ENCODE results near the gene DHX9.

The DHX9 gene

DNA sequence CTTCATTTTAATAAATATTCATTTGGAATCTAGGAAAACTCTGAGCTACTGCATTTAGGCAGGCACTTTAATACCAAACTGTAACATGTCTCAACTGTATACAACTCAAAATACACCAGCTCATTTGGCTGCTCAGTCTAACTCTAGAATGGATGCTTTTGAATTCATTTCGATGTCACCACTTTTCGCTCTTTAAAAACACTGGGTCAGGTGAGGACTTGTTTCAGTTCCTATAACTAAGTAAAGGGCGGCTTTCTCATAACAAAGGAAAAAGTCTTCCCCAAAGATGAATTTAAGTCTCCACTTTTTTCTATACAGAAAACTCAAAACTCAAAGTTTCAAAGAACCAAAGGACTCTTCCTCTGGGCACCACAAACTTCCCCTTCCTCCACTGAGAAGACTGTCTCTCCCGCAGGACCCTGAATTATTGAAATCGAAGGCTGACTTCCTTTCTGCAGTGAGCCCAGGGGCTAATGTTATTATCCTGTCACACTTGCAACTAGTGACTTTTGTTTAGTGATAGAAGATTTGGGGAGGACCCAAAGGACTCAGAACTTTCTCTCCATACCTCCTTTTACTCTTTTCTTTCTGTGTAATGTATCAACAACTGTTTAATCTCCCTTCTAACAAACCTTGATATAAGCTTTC lies 9.7 kb upstream of the DHX9 start:
- ATAC-seq (ENCODE audit: insufficient read depth, low read depth) (no peak), DNase-seq (no peak)
- H2AFZ ChIP-seq (ENCODE audit: low read depth, low read length): no peak overlapping the region
- H3K36me3 ChIP-seq (ENCODE audit: insufficient read depth, low read length): no peaks in the 10 kb centered on the region
- H3K79me2 ChIP-seq (ENCODE audit: insufficient read depth, low read length): no peaks in the 10 kb centered on the region
- H3K27ac ChIP-seq (ENCODE audit: low read length): no peak overlapping the region
- H3K9me3 ChIP-seq (ENCODE audit: insufficient read depth, low read length, severe bottlenecking): no peaks in the 10 kb centered on the region
- H3K4me2 ChIP-seq (ENCODE audit: insufficient read depth, low read length): no peak overlapping the region
- no peak overlapping the region for H3K9ac ChIP-seq (ENCODE audit: low read depth, low read length)
- H3K27me3 ChIP-seq (ENCODE audit: insufficient read depth, low read length, poor library complexity): no peaks in the 10 kb centered on the region
- H3K4me3 ChIP-seq (ENCODE audit: low read depth in 1 of 2, low read length in 2 of 2): no peak overlapping the region
- no peaks in the 10 kb centered on the region for H4K20me1 ChIP-seq (ENCODE audit: insufficient read depth, low read length)
- no peaks in the 10 kb centered on the region for H3K4me1 ChIP-seq (ENCODE audit: insufficient read depth, low read length)
- TF ChIP-seq EZH2 (IDR thresholded peaks at IDR 0.05; ENCODE audit: borderline replicate concordance, low read depth, low read length, severe bottlenecking): no peak
- no peak for TF ChIP-seq CTCF (IDR thresholded peaks at IDR 0.05; ENCODE audit: borderline replicate concordance, extremely low read depth, low read length, poor library complexity, severe bottlenecking)

DNA sequence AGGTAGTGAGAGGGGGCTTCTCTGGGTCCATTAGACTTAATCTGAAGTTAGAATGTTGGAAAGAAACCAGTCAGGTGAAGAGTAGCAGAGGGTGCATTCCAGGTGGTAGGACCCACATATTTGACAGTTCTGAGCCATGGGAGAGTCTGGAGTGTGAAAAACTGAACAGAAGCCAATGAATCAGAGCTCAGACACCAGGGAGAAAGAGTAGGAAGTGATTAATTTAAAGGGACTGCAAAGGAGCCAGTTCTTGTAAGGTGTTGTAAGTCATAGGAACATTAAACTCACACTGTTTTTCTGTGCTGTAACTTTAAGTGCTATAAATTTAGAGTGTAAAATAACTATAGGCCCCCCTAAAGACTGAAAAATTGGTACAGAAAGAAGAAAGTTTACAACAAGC lies 5.9 kb upstream of the DHX9 start:
- TF ChIP-seq CTCF (IDR thresholded peaks at IDR 0.05; ENCODE audit: borderline replicate concordance, extremely low read depth, low read length, poor library complexity, severe bottlenecking): no peak
- TF ChIP-seq EZH2 (IDR thresholded peaks at IDR 0.05; ENCODE audit: borderline replicate concordance, low read depth, low read length, severe bottlenecking): no peak
- Histone ChIP-seq H3K9me3 (ENCODE audit: insufficient read depth, low read length, severe bottlenecking) (no peaks in the 10 kb centered on the region), H3K79me2 (ENCODE audit: insufficient read depth, low read length) (no peaks in the 10 kb centered on the region), H3K27ac (ENCODE audit: low read length) (no peak overlapping the region), H3K9ac (ENCODE audit: low read depth, low read length) (no peak overlapping the region), H3K27me3 (ENCODE audit: insufficient read depth, low read length, poor library complexity) (no peaks in the 10 kb centered on the region), H2AFZ (ENCODE audit: low read depth, low read length) (no peak overlapping the region), H4K20me1 (ENCODE audit: insufficient read depth, low read length) (no peaks in the 10 kb centered on the region), H3K4me2 (ENCODE audit: insufficient read depth, low read length) (no peak overlapping the region), H3K36me3 (ENCODE audit: insufficient read depth, low read length) (no peaks in the 10 kb centered on the region), H3K4me3 (ENCODE audit: low read depth in 1 of 2, low read length in 2 of 2) (no peak overlapping the region), H3K4me1 (ENCODE audit: insufficient read depth, low read length) (0 out of 2 replicates have a peak, but pooled peaks cover 1% of the 10 kb centered on the region)
- ATAC-seq (ENCODE audit: insufficient read depth, low read depth): no peak
- no peak for DNase-seq

GRCh38 chr1:182834326-182834725 lies 4.8 kb upstream of the DHX9 start:
- peaks cover 9% of the 10 kb centered on the region for H3K4me1 ChIP-seq (ENCODE audit: insufficient read depth, low read length)
- peaks cover 5% of the 10 kb centered on the region for H3K79me2 ChIP-seq (ENCODE audit: insufficient read depth, low read length)
- H3K9ac ChIP-seq (ENCODE audit: low read depth, low read length): no peak overlapping the region
- ATAC-seq (ENCODE audit: insufficient read depth, low read depth) (no peak), DNase-seq (no peak)
- H2AFZ ChIP-seq (ENCODE audit: low read depth, low read length): no peak overlapping the region
- H3K27ac ChIP-seq (ENCODE audit: low read length): no peak overlapping the region
- TF ChIP-seq EZH2 (IDR thresholded peaks at IDR 0.05; ENCODE audit: borderline replicate concordance, low read depth, low read length, severe bottlenecking): no peak
- no peaks in the 10 kb centered on the region for H3K27me3 ChIP-seq (ENCODE audit: insufficient read depth, low read length, poor library complexity)
- H3K4me3 ChIP-seq (ENCODE audit: low read depth in 1 of 2, low read length in 2 of 2): no peak overlapping the region
- no peak overlapping the region for H3K4me2 ChIP-seq (ENCODE audit: insufficient read depth, low read length)
- no peaks in the 10 kb centered on the region for H3K9me3 ChIP-seq (ENCODE audit: insufficient read depth, low read length, severe bottlenecking)
- no peaks in the 10 kb centered on the region for H3K36me3 ChIP-seq (ENCODE audit: insufficient read depth, low read length)
- no peaks in the 10 kb centered on the region for H4K20me1 ChIP-seq (ENCODE audit: insufficient read depth, low read length)

DNA sequence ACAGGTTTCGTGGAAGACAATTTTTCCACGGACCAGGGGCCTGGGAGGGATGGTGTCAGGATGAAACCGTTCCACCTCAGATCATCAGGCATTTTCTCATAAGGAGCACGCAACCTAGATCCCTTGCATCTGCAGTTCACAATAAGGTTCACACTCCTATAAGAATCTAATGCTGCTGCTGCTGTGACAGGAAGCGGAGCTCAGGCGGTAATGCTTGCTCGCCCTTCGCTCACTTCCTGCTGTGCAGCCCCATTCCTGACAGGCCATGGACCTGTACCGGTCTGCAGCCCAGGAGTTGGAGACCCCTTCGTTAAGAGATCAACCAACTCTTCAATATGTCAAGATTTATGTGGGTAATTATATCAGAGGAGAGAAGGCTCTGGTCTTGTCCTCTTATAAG lies 3.3 kb upstream of the DHX9 start:
- no peak for DNase-seq
- no peaks in the 10 kb centered on the region for H3K27me3 ChIP-seq (ENCODE audit: insufficient read depth, low read length, poor library complexity)

More for the DNA sequence above, 3.3 kb upstream of the DHX9 start:
- H3K27ac ChIP-seq (ENCODE audit: low read length): no peak overlapping the region
- no peak for ATAC-seq (ENCODE audit: insufficient read depth, low read depth)
- peaks cover 20% of the 10 kb centered on the region for H3K79me2 ChIP-seq (ENCODE audit: insufficient read depth, low read length)
- H2AFZ ChIP-seq (ENCODE audit: low read depth, low read length): no peak overlapping the region
- H3K4me3 ChIP-seq (ENCODE audit: low read depth in 1 of 2, low read length in 2 of 2): no peak overlapping the region
- H4K20me1 ChIP-seq (ENCODE audit: insufficient read depth, low read length): peaks cover 13% of the 10 kb centered on the region
- TF ChIP-seq CTCF (IDR thresholded peaks at IDR 0.05; ENCODE audit: borderline replicate concordance, extremely low read depth, low read length, poor library complexity, severe bottlenecking): no peak
- no peak for TF ChIP-seq EZH2 (IDR thresholded peaks at IDR 0.05; ENCODE audit: borderline replicate concordance, low read depth, low read length, severe bottlenecking)
- no peaks in the 10 kb centered on the region for H3K9me3 ChIP-seq (ENCODE audit: insufficient read depth, low read length, severe bottlenecking)
- H3K9ac ChIP-seq (ENCODE audit: low read depth, low read length): no peak overlapping the region
- H3K4me1 ChIP-seq (ENCODE audit: insufficient read depth, low read length): peaks cover 15% of the 10 kb centered on the region
- H3K36me3 ChIP-seq (ENCODE audit: insufficient read depth, low read length): peaks cover 10% of the 10 kb centered on the region
- H3K4me2 ChIP-seq (ENCODE audit: insufficient read depth, low read length): no peak overlapping the region

Data from DND-41 (cell line).